NT2/D1 (cell line): ENCODE measurements around the gene DIP2C.

Experiments
- DNase-seq: peaks from one replicate; pipeline ENCODE4 v3.0.0-alpha.2; 2011; ENCODE audit warnings: low read depth, low spot score
- H3K27me3 ChIP-seq: 2 replicates; pipeline ENCODE4 v1.6.0; 2011; ENCODE audit warnings: mild to moderate bottlenecking; ENCODE audit not compliant: insufficient read length, insufficient read depth
- H3K36me3 ChIP-seq: 2 replicates; pipeline ENCODE4 v1.6.1; 2011; ENCODE audit warnings: mild to moderate bottlenecking, low read length, mixed read lengths; ENCODE audit not compliant: insufficient read depth, insufficient read length
- H3K4me1 ChIP-seq: 2 replicates; pipeline ENCODE4 v1.5.1; 2011; ENCODE audit not compliant: insufficient read depth, insufficient read length
- H3K4me3 ChIP-seq: 2 replicates; pipeline ENCODE4 v1.5.1; 2011; ENCODE audit warnings: low read depth; ENCODE audit not compliant: insufficient read length
- H3K9ac ChIP-seq: 2 replicates; pipeline ENCODE4 v1.6.0; 2011; ENCODE audit warnings: low read depth; ENCODE audit not compliant: insufficient read length
- H3K9me3 ChIP-seq: 2 replicates; pipeline ENCODE4 v1.5.1; 2011; ENCODE audit warnings: mild to moderate bottlenecking, low read length; ENCODE audit not compliant: insufficient read depth
- SUZ12 ChIP-seq: IDR thresholded peaks from 2 replicates; pipeline ENCODE4 v1.6.1; 2011; ENCODE audit not compliant: insufficient read length, insufficient read depth; ENCODE audit errors: extremely low read depth
- YY1 ChIP-seq: IDR thresholded peaks from 2 replicates; pipeline ENCODE4 v1.6.1; 2011; ENCODE audit not compliant: insufficient read length, insufficient read depth
- ZNF274 ChIP-seq: IDR thresholded peaks from 2 replicates; pipeline ENCODE4 v1.6.1; 2011; ENCODE audit warnings: mild to moderate bottlenecking, low read depth, low read length

Gene DIP2C

DNA sequence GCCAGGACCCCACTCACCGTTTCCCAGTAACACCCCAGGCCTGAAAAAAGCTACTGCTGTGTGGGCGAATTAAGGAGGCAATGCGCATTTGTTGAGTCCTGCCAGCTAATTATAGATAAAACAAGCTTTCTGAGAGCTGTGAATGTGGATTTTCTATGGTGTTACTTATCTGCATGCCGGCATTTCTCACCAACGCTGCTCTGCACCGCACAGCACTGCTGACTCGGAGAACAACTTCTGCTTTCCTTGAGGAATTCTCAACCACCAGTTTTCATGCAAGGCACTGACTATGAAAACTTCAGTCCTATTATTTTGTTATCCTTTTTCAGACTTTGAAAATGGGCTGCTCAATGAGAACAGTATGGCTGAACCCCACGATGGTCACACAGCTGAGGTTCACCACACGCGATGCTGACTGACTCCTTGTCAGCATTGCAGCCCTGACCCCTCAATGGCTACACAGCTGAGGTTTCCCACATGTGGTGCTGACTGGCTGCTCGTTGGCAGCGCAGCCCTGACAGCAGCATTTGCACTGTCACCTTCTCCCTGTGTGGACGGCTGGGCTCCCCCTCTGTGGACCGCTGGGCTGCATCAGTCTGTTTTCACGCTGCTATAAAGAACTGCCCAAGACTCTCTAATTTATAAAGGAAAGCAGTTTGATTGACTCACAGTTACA, 190.6 kb downstream of the DIP2C start:
- Histone ChIP-seq H3K27me3 (no peaks in the 10 kb centered on the region), H3K36me3 (peaks cover 3% of the 10 kb centered on the region), H3K9ac (no peak overlapping the region), H3K9me3 (no peaks in the 10 kb centered on the region), H3K4me1 (peaks cover 7% of the 10 kb centered on the region), H3K4me3 (no peak overlapping the region)
- no peak for DNase-seq
- TF ChIP-seq YY1, result no peak
- no peak for TF ChIP-seq SUZ12
- no peak for TF ChIP-seq ZNF274

DNA sequence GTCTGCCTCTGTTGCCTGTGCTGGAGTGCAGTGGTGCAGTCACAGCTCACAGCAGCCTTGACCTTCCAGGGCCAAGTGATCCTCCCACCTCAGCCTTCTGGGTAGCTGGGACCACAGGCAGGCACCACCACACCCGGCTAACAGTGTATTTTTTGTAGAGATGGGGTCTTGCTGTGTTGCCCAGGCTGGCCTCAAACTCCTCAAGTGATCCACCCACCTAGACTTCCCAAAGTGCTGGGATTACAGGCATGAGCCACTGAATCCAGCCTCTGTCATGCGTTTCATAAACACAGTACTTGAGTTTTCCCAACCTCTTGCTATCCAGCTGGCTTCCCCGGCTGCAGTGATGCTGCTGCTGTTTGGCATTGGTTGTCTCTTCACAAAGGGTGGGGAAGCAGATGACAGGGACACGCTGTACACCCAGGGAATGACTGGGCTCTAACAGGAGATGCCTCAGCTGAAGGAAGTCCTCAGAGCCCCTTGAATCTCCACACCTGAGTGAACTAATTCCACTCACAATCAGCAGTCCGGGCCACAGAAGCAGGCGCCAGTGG, 191.5 kb downstream of the DIP2C start:
- TF ChIP-seq YY1, result no peak
- TF ChIP-seq ZNF274, result no peak
- TF ChIP-seq SUZ12, result no peak
- H3K4me3 ChIP-seq, result no peak overlapping the region
- H3K27me3 ChIP-seq, result no peaks in the 10 kb centered on the region
- H3K9me3 ChIP-seq, result no peaks in the 10 kb centered on the region
- H3K36me3 ChIP-seq, result peaks cover 3% of the 10 kb centered on the region
- no peak overlapping the region for H3K9ac ChIP-seq
- no peak for DNase-seq
- peaks cover 7% of the 10 kb centered on the region for H3K4me1 ChIP-seq

GRCh38 chr10:497289-497688, 192.2 kb downstream of the DIP2C start:
- no peak for TF ChIP-seq ZNF274
- no peak for TF ChIP-seq YY1
- no peak for TF ChIP-seq SUZ12
- no peaks in the 10 kb centered on the region for H3K9me3 ChIP-seq
- no peak overlapping the region for H3K4me3 ChIP-seq
- DNase-seq, result no peak
- H3K36me3 ChIP-seq, result peaks cover 3% of the 10 kb centered on the region
- H3K27me3 ChIP-seq, result no peaks in the 10 kb centered on the region
- peaks cover 7% of the 10 kb centered on the region for H3K4me1 ChIP-seq
- no peak overlapping the region for H3K9ac ChIP-seq

DNA sequence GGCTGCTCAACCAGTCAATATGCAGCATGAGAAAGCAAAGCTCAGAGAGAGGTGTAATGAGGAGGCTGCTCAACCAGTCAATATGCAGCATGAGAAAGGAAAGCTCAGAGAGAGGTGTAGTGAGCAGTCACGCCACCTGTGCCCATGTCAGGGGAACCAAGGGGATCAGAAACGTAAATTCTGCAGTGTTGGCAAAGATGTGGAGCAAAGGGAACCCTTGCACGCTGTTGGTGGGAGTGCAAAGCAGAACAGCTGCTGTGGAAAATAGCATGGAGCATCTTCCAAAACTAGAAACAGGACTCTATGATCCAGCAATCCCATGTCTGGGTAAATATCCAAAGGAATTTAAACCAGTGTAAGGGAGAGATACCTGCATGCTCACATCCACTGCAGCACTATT, 194.9 kb downstream of the DIP2C start:
- Histone ChIP-seq H3K4me3 (no peak overlapping the region), H3K4me1 (peaks cover 12% of the 10 kb centered on the region), H3K36me3 (peaks cover 3% of the 10 kb centered on the region), H3K9me3 (no peaks in the 10 kb centered on the region), H3K9ac (no peak overlapping the region), H3K27me3 (no peaks in the 10 kb centered on the region)
- TF ChIP-seq ZNF274 (no peak), YY1 (no peak), SUZ12 (no peak)
- no peak for DNase-seq

DNA sequence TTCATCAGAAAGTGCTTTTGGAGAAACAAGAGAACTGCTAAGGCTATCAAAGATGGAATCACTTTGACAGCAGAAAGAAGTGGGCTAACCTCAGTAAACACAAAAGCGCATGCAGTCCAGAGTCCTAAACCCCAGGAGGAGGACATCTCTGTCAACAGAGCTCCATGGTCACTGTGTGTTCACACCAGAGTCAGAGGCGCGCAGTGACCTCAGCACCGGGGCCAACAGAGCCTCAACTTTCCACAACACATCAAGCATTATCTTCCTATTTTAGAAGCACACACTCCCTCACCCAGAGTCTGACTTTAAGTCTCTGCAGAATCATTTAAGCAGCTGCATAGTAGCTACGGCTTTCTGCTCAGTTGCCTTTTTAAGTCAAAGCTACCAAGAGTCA, 195.3 kb downstream of the DIP2C start:
- DNase-seq, result no peak
- H3K9me3 ChIP-seq, result no peaks in the 10 kb centered on the region
- no peak for TF ChIP-seq ZNF274
- TF ChIP-seq SUZ12, result no peak
- no peak for TF ChIP-seq YY1
- no peaks in the 10 kb centered on the region for H3K27me3 ChIP-seq
- peaks cover 11% of the 10 kb centered on the region for H3K4me1 ChIP-seq
- H3K4me3 ChIP-seq, result no peak overlapping the region
- no peak overlapping the region for H3K9ac ChIP-seq
- peaks cover 3% of the 10 kb centered on the region for H3K36me3 ChIP-seq

DNA sequence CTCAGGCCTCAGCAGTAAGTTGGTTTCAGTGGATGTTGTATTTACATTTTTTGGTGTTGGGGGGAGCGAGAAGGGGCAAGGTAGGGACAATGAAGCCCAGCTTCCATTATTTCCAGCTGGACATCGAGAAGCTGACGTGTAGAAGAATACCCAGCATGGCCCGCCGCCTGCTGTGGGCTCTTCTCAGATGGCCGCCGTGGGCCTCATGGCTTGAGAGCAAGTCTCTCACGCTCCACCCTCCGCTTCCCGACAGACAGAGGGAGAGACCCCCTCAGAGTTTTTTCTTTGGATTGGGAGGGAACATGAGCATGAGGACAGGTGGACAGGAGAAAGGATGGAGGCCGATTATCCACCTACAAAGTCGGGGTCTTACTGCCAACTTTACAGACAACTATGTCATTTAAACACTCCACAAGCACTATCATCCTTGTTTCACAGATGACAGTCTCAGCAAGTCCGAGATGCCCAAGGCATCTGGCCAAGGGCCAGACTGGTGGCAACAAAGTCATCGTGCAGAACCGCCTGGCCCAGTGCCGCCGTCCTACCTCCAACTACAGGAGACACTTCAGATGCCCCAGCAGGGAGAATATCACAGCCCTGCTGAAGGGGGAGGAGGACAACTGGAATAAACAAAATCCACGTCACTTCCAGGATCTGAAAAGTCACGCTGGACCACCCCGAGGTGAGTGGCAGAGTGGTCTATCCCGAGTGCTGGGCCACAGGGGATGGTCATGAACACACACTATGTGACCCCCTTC, 195.9 kb downstream of the DIP2C start:
- peaks cover 8% of the 10 kb centered on the region for H3K4me1 ChIP-seq
- no peak overlapping the region for H3K4me3 ChIP-seq
- no peaks in the 10 kb centered on the region for H3K27me3 ChIP-seq
- peaks cover 3% of the 10 kb centered on the region for H3K36me3 ChIP-seq
- no peak for DNase-seq
- no peak overlapping the region for H3K9ac ChIP-seq
- H3K9me3 ChIP-seq, result no peaks in the 10 kb centered on the region
- TF ChIP-seq YY1, result no peak

- Histone ChIP-seq H3K36me3 (peaks cover 3% of the 10 kb centered on the region), H3K4me1 (peaks cover 8% of the 10 kb centered on the region), H3K9me3 (no peaks in the 10 kb centered on the region), H3K27me3 (no peaks in the 10 kb centered on the region), H3K4me3 (no peak overlapping the region), H3K9ac (no peak overlapping the region)
- no peak for TF ChIP-seq SUZ12
- no peak for TF ChIP-seq YY1
- TF ChIP-seq ZNF274, result no peak
- no peak for DNase-seq
These were observed 196.6 kb downstream of the DIP2C start for GRCh38 chr10:492836-493235.
